Tibial nerve (tissue), 4 donors: Measurements from ENCODE around the gene AMOTL1.

Experiments
- CTCF ChIP-seq, 5 experiments: fragments of 200-600 bp in 3 of 5; fragments of 450-650 bp in 2 of 5; sonication (generic) in 3 of 5; IDR thresholded peaks; one replicate each; pipeline ENCODE4 v1.5.1; 2016 to 2019; ENCODE audit warnings: antibody characterized with exemption in 5 of 5, mild to moderate bottlenecking in 3 of 5, moderate library complexity in 2 of 5
- EP300 ChIP-seq, 2 donors: sonication (generic); formaldehyde crosslinking; IDR thresholded peaks; one replicate each; pipeline ENCODE4 v1.6.1; 2017; ENCODE audit warnings: antibody characterized with exemption in 2 of 2, mild to moderate bottlenecking in 1 of 2
- POLR2A ChIP-seq, 2 donors: fragments of 450-650 bp; IDR thresholded peaks; one replicate each; pipeline ENCODE4 v1.6.1; 2017; ENCODE audit warnings: antibody characterized with exemption in 2 of 2, mild to moderate bottlenecking in 2 of 2, moderate library complexity in 2 of 2

- TF ChIP-seq CTCF (IDR thresholded peaks at IDR 0.05) (no peak), POLR2A (IDR thresholded peaks at IDR 0.05) (no peak), EP300 (IDR thresholded peaks at IDR 0.05) (no peak)
These were observed 75.9 kb downstream of the AMOTL1 start for GRCh38 chr11:94844031-94844430.
